ENCODE measurements around the gene TNFRSF13B.
"Not testable (repeated sequence)": the region's sequence is repeated elsewhere in the genome, so short reads cannot be mapped to it uniquely, and the experiment has no call there.

Gene TNFRSF13B

DNA sequence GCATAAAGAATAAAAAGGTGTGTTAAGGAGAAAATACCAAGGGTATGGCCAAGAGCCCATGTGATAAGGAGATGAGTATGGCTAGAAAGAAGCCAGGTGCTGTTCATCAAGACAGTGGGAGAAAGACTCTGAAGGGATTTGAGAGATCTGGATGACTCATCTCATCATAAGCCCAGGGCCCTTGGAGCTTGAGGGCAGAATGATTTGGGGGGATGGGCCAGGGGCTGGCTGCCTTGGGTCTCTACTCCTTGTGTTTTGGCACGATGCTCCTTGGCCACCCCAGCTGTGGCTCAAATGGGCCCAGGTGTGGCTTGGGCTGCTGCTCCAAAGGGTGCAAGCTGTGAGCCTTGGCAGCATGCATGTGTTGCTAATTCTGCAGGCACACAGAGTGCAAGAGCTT is 14.5 kb upstream of the TNFRSF13B start:
- no peak for DNase-seq

DNA sequence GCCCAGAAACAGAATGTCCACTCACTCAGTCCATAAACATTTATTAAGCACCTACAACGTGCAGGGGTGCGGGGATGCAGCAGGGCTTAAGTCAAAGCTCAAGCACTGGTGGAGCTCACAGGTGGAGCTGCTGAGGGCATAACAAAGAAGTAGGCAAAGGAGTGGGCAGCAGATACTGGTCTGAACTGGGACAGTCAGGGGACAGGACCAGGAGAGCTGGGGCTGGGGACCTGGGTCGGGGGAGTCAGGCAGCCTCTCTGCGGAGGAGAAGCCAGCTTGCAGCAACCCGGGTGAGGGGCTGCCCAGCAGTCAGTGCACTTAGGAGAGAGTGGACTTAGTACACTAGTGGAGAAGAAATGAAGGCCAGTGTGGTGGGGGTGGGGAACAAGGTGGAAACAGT is 10.0 kb upstream of the TNFRSF13B start:
- no peak for DNase-seq

DNA sequence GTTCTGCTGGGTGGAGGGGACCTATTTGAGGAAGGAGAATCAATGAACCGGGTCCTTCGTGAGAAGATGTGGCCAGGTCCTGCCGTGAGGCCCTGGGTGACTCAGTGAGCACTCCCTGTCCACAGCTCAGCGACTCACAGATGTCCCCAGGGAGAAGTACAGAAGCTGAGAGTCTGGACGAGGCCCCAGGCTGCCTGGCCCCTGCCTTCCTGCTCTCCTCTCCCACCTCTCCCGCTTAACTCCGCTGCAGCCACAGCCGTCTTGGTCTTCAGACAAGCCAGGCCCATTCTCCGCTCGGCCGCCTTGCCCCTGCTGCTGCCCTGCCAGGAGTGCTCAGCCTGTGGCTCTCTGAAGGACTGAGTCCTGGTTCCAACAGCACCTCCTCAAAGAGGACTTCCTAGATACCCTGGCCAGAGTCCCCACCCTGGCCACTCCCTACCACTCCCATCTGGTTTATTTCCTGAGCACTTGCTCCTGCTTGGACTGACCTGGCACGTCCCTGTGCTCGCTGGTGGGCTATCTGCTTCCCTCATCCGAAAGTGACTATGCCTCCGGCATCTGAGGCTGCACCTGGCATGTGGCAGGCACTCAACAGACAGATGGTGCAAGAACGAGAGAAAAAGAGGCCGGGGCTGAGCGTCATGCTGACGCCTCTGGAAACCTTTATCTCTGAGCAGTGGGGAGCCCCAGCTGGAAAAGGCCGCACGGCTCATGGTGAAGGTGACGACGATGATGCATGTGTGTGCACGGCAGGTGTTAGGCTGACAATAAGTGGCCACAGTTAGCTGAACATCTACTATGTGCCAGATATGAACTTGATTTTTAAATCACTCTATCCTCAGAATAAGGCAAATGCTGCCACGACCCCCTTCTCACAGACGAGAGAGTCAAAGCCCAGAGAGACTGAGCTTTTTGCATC is 9.2 kb upstream of the TNFRSF13B start:
- DNase-seq, result no peak

DNA sequence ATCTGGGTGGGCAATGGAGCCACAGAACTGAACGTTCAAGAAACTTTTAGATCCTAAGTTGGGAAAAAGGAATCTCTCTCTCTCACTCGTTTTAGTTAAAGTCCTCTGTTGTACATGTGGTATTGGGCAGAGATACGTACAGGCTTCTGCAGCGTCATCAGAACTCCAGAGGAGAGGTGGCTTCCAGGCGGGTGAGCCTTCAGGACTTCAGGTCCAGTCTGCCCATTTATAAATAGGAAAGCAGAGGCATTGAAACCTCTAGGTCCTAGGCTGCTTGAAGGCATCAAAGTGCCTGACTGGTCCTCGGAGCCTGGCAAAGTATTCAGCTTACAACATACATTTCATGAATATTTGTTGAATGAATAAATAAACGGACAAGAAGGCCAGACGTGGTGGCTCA is 8.1 kb upstream of the TNFRSF13B start:
- DNase-seq, result no peak

DNA sequence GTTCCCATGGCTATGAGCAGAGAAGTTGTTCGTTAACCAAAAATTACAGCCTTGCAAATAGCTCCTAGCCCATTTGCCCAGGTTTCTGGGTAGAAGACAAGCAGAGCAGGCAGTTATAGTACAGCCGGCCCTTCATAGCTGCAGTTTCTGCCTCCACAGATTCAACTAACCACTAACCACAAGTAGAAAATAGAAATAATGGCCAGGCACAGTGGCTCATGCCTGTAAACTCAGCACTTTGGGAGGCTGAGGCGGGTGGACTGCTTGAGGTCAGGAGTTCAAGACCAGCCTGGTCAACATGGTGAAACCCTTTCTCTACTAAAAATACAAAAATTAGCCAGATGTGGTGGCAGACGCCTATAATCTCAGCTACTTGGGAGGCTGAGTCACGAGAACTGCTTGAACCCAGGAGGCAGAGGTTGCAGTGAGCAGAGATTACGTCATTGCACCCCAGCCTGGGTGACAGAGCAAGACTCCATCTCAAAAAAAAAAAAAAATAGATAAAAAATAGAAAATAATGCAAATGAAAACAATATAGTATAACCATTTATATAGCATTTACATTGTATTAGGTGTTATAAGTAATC is 7.4 kb upstream of the TNFRSF13B start:
- DNase-seq, result not testable (repeated sequence)

DNA sequence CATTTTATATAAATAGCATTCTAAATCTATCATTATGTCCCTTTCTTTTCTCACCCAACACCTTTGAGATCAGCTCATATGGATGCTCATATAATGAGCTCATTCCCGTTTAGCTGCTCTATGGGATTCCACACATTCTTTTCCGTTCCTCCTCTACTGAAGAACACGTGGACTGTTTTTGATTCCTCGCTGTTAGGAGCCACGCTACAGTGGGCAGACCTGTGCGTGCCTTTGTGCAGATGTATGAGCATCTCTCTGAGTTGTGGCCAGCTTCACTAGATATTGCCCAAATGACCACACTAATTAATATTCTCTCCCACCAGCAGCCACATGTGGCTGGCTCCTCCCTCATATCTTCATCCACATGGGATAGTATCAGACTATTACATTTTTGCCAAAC is 6.0 kb upstream of the TNFRSF13B start:
- no peak for DNase-seq

DNA sequence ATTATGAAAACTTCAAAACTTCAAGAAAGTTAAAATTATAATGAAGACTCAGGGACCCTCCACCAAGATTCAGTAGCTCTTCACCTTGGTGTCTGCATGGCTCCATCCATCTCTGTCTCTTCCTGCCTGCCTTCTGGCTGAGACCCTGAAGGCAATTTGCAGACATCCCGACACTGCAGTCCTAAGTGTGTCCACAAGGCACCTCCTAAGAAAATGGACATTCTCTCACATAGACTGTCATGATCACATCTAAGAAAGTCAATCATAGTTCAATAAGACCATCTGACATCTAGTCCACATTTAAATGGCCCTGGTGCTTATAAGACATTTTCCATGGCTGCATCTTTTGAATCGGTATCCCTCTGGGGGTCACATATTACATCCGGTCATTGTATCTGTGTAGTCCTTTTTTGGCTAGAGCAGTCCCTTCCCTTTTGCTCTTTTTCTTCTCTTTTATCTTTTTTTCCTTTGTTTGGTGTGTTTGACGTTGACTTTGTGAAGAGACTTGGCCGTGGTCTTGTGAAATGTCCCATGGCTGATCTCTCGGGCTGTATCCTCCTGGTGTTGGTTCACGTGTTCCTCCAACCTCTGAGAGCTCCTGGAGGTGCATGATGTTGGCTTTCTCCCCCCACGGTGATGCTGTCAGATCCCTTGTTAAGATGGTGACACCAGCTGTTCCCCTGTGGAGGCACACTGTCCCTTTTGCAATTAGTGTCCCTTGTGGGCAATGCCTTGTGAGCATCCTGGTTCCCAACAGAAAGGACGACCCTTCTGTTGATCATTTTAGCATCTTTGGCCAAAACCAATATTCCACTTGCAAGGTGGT is 5.0 kb upstream of the TNFRSF13B start:
- DNase-seq, result no peak

DNA sequence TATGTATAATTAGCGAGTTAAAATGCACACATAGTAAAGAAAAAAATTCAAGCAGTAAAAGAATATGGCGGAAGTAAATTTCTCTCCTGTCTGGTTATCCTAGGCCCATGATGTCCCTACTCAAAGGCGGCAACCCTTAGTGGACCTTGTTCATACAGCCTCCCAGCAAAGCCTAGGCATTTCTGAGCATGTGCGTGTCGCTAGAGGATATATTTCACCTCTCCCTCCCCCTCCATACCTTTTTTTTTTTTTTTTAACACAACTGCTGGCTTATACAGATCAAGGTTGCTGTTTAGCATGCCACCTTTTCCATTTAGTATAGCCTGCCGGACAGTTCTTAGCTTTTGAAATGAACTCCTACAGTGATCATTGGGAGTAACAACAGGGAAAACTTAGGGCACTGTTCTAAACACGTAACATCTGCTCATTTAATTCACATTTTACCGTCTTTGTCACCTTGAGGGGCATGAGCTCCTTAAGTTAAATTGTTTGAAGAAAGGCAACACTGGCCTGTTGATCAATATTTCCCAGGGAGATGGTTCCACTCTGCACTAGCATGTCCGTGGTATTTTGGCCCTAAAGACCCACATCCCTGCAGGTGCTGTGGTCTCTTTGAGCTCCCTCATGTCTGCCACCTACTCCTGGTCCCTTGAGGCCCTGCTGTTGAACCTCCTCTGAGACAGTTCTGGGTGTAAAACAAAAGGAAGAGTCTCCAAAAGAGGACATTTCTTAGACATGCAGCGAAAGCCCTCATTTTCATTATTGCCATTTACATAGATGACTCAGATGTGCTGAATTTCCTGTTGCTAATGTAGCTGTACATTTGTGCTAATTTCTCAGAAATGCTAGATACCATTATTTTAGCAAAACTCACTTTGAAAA is 4.1 kb upstream of the TNFRSF13B start:
- no peak for DNase-seq

DNA sequence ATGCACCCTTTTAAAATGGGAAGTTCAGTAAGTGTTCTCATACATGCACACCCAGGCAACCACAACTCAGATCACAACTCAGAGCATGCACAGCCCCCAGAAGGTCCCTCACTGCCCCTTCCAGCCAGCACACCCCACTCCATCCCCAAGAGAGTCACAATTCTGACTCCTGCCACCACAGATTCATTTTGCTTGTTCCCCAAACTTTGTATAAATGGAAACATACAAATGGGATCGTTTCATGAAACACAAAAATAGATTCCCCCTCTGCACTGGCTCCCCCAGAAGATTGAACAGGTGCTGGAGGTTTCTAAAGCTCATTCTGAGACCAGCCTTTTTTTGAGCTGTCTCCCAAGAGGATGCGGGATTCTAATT is 3.3 kb upstream of the TNFRSF13B start:
- DNase-seq, result no peak

DNA sequence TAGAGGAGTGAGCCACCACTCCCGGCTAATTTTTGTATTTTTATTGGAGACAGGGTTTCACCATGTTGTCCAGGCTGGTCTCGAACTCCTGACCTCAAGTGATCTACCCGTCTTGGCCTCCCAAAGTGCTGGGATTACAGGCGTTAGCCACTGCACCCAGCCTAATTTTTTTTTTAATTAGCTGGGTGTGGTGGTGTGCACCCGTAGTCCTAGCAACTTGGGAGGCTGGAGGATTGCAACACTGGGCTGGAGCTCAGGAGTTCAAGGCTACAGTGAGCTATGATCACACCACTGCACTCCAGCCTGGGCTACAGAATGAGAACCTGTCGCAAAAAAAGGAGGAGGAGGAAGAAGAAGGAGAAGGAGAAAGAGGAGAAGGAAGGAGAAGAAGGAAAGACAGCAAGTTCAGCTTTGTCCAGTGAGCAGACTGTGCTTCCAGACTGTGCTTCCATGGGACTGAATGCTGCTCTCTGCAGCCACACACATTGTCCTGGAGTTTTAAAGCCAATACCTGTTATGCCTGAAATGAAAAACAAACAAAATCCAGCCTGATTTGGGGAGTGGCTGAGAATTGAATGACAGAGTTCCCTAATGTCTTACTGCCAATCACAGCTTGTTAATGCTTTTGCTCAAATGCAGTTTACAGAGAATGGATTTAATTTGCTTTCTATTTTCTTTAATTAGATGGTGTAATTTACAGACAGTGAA is 2.8 kb upstream of the TNFRSF13B start:
- no peak for DNase-seq

DNA sequence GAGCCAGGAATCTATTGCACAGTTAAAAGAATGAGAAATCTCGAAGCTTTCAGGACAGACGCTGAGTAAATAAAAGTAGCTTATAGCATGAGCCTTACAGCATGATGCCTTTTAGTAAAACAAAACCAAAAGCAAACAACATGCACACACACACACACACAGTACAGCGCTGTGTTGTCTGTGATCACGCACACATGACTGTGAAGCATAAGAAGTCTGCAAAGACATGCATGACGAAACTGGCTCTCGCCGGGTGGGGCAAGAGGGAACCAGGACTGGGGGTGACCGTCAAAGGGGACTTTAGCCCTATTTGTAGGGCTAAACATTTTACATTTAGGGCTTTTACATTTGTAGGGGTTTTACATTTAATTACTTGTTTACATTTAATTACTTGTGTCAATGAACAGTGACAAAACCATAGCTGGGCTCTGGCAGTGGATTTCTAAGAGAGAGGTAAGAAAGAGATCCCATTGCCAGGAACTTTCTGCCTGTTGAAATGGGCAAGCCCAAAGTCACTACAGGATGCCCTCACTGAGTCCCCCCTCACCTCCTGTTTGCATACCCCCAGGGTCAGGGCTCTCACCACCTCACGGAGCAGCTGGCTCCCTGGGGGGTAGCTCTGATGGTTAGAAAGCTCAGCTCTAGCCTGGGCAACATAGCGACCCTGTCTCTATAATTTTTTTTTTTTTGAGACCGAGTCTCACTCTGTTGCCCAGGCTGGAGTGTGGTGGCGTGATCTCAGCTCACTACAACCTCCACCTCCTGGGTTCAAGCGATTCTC is 2.0 kb upstream of the TNFRSF13B start:
- no peak for DNase-seq

DNA sequence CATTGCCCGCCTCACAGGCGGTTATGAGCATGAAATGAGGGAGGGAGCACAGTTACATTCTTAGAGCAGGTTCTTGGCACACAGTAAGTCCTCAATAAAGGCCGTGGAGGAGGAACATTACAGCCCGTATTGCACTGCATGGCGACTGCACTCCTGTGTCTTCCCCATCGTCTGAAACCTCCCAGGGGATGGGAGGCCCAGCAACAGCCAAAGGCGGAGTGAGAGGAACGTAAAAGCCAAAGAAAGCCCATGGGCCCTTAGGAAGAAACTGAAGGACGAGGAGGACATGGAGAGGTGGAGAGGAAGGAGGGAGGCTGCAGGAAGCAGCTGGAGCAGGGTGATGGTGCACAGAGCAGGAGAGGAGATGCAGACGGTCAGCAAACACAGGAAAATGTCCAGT is 1.1 kb upstream of the TNFRSF13B start:
- not testable (repeated sequence) for DNase-seq

DNA sequence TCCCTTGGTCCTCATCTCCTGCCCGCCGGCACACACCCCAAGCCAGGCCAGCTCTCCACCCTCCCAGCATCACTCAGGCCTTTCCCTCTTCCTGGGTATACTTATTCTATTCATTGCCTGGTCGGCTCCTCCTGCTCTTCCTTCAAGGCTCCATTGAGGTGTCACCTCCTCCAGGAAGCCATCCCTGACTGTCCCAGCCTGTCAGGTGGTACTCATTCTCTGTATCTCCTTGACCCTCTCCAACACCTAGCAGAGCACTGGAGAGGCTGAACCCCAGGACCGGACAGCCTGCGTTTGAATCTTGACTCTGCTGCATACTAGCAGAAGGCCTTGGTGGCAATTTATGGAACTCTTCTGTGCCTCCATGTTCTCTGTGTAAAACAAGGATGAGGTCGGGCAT is 428 bp upstream of the TNFRSF13B start:
- DNase-seq, result no peak

DNA sequence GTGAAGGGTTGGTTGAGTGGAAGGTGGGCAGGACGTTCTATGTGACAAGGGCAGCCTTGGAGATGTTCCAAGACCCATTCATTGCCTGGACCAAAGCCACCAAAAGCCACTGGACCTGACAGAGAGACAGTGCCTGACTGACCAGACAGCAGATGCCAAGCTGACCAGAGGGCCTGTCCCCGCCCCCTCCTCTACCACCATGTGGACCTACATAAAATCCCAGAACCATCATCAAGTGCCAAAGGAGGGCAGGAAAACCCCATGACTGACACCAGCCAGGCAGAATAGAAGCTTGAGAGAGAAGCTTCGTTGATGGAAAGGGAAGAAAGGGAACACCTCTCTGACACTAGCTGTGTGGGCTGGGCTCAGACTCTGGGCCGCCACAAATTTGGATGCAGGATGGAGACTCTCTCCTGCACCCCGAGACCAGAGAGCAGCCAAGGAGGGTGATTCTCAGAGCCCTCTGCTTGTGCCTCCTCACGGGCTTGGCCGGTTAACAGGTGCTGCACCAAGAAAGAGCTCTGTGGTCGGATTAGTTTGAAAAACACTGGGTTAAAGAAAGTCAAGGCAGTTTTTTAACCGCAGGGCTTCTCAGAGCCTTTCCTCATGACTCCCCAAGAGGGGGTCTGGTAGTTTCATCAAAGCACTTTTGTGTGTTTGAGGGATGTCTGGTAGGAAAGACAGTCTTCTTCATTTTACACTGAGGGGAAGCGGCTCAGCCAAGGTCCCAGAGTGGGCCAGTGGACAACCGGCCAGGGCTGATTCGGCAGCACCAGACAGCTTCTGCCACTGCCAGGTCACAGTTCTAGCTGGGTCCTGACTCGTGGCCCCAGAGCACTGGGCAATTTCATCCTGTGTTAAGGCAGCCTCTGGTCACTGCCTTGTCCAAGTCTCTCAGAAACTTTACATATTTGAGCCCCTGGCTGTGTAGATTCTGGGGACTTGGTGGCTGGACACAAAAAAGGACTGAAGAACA is 1.7 kb downstream of the TNFRSF13B start:
- no peak for DNase-seq

DNA sequence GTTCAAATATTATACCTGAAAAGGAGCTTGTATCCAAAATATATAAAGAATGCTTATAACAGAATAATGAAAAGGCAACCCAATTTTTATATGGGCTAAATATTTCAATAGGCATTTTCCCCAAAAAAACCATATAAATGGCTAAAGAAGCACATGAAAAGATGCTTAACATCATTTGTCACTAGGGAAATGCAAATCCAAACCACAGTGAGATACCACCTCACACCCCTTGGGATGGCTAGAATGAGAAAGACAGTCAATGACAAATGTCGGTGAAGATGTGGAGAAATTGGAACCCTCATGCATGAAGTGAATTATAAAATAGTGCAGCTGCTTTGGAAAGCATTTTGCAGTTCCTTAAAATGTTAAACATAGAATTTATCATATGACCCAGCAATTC is 3.1 kb downstream of the TNFRSF13B start:
- no peak for DNase-seq

DNA sequence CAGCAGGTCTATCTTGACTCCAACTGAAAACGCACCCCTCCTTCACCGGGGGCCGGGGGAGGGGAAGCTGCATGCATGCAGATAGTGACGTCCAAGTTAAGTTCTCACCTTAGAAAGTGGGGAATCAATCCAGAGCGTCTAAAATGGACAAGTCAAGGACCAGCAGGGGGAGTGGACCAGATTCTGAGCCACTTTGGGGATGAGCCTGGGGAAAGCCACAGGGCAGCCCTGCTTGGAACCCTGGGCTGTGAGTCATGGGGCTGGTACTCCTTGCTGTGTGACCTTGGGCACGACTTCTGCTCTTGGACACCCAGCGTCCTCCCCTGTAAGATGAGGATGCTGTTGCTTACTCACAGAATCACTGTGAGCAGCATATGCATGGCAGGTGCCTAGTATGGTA is 9.1 kb downstream of the TNFRSF13B start:
- no peak for DNase-seq

DNA sequence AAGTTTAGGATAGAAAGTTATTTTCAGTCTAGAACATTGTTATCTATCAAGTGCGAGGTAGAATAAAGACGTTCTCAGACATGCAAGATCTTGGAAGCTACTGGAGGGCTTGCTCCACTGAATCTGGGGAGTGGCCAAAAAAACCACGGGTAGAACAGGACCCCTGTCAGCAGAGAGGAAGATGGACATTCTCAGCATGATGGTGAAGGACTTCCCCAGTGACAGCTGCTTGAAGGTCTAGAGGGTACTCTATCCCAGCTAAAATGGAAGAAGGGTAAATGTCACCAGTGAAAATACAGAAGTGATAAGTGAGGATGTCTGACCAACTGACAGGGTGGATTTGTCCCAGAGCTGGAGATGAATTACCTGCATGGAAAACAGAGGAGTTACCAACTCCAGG is 10.1 kb downstream of the TNFRSF13B start:
- no peak for DNase-seq

DNA sequence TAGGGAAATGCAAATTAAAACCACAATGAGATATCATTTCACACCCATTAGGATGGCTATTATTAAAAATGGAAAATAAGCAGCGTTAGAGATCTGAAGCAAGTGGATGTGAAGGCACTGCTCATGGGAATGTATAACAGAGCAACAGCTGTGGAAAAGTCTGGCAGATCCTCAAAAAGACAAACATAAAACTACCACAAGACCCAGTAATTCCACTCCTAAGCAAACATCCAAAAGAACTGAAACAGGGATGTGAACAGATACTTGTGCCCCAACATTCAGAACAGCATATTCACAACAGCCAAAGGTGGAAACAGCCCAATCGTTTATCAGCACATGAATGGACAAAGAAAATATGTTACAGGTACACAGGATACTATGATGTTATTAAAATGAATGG is 10.9 kb downstream of the TNFRSF13B start:
- not testable (repeated sequence) for DNase-seq

DNA sequence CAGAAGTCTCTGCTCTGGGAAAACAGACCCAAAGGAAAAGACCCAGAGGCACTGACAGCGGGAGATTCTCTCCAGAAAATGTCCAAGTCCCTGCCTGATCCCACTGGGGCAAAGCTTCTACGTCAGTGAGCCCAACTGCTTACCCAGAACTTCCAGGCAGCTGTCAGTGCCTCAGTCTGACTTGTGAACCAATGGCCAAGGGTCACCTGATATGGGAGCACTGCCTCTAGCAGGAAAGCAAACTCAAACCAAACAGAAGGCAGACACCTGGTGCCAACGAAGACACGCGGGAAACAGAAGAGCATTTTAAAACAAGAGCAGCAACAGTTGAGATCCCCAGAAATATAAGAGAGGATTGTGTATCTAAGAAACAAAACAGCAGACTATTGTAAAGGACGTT is 16.9 kb downstream of the TNFRSF13B start:
- not testable (repeated sequence) for DNase-seq

DNA sequence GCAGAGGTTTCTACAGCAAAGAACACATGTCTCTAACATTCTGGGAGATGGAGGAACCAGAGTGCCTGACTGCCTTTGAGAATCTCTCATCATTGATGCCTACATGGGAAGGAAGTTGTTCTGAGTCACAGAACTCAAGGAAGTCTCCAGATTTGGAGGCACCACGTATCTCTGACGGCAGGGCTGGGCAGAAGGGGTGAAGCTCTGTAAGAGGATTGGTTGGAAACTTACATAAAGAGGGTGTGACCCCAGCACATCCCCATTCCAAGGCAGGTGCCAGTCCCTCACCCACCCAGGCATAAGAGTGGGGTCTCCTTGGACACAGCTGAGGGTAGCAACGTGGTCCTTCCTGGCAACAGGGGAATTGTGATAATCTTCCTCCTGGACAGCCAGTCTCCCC is 17.4 kb downstream of the TNFRSF13B start:
- no peak for DNase-seq
